Neutrophil (primary cell): ENCODE results near the gene OSGIN1.
A peak's percentile ranks its signal among the peaks of the same experiment; 100 is the strongest.

Source experiments
- H3K27ac ChIP-seq: fragments of 200-600 bp; sonication (generic); 2 replicates; pipeline ENCODE4 v1.5.1; 2016; ENCODE audit warnings: mild to moderate bottlenecking, moderate library complexity
- H3K27me3 ChIP-seq: fragments of 200-600 bp; sonication (generic); 2 replicates; pipeline ENCODE4 v1.6.0; 2016; ENCODE audit warnings: mild to moderate bottlenecking
- H3K36me3 ChIP-seq: fragments of 200-600 bp; sonication (generic); 2 replicates; pipeline ENCODE4 v1.5.1; 2017
- H3K4me1 ChIP-seq, 2 experiments: fragments of 200-600 bp in 1 of 2; sonication (generic) in 1 of 2; 1 replicate in 1 of 2; 2 replicates in 1 of 2; pipeline versions ENCODE4 v1.5.1 to v1.6.1; 2013 to 2016; ENCODE audit warnings: low read depth in 1 of 2, low read length in 1 of 2, mild to moderate bottlenecking in 1 of 2, moderate library complexity in 1 of 2; ENCODE audit not compliant: control insufficient read depth in 1 of 2, insufficient read depth in 1 of 2
- H3K4me3 ChIP-seq, 2 experiments: fragments of 200-600 bp in 1 of 2; sonication (generic) in 1 of 2; 1 replicate in 1 of 2; 2 replicates in 1 of 2; pipeline ENCODE4 v1.5.1; 2013 to 2016; ENCODE audit warnings: low read depth in 1 of 2, low read length in 1 of 2, mild to moderate bottlenecking in 1 of 2, moderate library complexity in 1 of 2
- H3K9me3 ChIP-seq: fragments of 200-600 bp; sonication (generic); 2 replicates; pipeline ENCODE4 v1.5.1; 2016
- TF ChIP-seq, protein P1 (sequence below): fragments of 200-600 bp; sonication (generic); IDR thresholded peaks from 2 replicates; pipeline ENCODE4 v1.5.1; 2016; ENCODE audit warnings: antibody characterized with exemption

The OSGIN1 gene

DNA sequence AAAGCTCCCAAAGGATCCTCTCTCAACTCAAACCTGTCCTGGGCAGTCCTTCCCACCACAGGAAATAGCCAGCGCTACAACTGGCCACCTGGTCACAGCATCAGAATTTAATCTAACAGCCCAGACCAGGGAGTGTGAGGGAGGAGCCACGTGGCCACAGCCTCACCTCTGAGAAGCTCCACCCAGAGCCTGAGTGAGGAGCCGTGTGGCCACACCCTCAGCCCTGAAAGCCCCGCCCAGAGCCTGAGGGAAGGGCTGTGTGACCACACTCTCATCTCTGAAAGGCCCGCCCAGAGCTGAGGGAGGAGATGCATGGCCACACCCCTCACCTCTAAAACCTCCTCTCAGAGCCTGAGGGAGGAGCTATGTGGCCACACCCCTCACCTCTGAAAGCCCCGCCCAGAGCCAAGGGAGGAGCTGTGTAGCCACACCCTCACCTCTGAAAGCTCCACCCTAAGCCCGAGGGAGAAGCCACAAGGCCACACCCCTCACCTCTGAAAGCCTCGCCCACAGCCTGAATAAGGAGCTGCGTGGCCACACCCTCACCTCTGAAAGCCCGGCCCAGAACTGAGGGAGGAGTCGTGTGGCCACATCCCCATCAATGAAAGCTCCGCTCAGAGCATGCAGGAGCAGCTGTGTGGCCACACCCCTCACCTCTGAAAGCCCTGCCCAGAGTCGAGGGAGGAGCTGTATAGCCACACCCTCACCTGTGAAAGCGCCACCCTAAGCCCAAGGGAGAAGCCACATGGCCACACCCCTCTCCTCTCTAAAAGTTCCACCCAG is 60.9 kb downstream of the OSGIN1 start:
- Histone ChIP-seq H3K9me3 (no peaks in the 10 kb centered on the region), H3K27ac (peak overlapping the region; percentile 74), H3K4me3 (no peak overlapping the region), H3K36me3 (no peaks in the 10 kb centered on the region), H3K27me3 (peaks cover 47% of the 10 kb centered on the region), H3K4me1 (peaks cover 0 to 4% of the 10 kb centered on the region in 2 experiments)
- TF ChIP-seq, protein P1, sequence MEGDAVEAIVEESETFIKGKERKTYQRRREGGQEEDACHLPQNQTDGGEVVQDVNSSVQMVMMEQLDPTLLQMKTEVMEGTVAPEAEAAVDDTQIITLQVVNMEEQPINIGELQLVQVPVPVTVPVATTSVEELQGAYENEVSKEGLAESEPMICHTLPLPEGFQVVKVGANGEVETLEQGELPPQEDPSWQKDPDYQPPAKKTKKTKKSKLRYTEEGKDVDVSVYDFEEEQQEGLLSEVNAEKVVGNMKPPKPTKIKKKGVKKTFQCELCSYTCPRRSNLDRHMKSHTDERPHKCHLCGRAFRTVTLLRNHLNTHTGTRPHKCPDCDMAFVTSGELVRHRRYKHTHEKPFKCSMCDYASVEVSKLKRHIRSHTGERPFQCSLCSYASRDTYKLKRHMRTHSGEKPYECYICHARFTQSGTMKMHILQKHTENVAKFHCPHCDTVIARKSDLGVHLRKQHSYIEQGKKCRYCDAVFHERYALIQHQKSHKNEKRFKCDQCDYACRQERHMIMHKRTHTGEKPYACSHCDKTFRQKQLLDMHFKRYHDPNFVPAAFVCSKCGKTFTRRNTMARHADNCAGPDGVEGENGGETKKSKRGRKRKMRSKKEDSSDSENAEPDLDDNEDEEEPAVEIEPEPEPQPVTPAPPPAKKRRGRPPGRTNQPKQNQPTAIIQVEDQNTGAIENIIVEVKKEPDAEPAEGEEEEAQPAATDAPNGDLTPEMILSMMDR: no peak

DNA sequence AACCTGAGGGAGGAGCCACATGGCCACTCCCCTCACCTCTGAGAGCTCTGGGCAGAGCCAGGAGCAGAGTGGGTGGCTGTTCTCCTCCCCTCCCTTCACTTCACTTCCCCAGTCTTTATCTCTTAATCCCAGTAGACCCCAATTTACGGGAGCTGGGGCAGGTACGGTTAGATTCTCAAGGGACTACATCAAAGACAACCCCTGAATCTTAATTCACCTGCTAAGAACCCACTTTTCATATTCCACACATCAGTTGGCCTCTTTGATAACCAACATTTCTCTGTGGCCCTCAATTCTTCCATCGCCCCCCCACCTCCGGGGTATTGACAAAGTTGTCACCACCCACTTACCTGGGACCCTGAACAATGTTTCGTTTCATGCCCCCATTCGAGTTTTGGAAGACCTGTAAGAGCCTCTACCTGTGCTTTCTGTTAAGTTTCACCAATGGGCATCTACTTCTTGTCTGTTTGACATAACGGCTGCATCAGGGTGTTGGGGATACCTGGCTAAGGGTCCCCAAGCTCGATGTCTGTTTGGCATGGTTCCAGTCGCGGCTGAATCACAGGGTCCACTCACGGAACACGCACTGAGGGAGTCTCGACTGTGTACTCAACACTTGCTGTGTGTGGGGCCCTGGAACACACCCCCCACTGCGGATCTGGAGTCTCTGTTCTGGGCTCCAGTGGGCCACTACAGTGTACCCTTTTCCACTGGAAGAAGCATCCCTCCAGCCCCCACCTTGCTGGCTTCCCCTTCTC is 61.7 kb downstream of the OSGIN1 start:
- H3K27me3 ChIP-seq: peaks cover 46% of the 10 kb centered on the region
- TF ChIP-seq, protein P1: no peak

DNA sequence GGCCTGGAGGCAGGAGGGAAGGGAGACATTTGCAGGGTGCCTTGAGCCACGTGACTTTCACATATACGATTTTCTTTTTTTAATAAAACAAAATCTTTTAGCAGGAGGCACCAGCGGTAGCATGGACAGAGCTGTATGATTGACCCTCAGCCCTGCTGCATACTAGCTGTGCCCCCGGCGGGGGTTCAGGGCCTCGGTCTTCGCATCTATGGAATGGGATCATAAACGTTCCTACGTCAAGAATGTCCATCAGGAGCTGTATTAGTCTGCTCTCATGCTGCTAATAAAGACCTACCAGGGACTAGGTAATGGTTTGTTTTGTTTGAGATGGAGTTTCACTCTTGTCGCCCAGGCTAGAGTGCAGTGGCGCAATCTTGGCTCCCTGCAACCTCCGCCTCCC is 62.4 kb downstream of the OSGIN1 start:
- H3K4me3 ChIP-seq: no peak overlapping the region
- no peak overlapping the region for H3K27ac ChIP-seq
- TF ChIP-seq, protein P1: no peak
- no peaks in the 10 kb centered on the region for H3K9me3 ChIP-seq
- peaks cover 52% of the 10 kb centered on the region for H3K27me3 ChIP-seq
- peaks cover 0 to 4% of the 10 kb centered on the region in 2 experiments for H3K4me1 ChIP-seq
- no peaks in the 10 kb centered on the region for H3K36me3 ChIP-seq

More for the DNA sequence above, 61.7 kb downstream of the OSGIN1 start:
- H3K9me3 ChIP-seq: no peaks in the 10 kb centered on the region
- peaks cover 0 to 4% of the 10 kb centered on the region in 2 experiments for H3K4me1 ChIP-seq
- peak overlapping the region; percentile 74 for H3K27ac ChIP-seq
- no peak overlapping the region for H3K4me3 ChIP-seq
- H3K36me3 ChIP-seq: no peaks in the 10 kb centered on the region
